GM12872 (cell line): Measurements from ENCODE around the gene BRICD5.

ENCODE experiments used
- CTCF ChIP-seq: IDR thresholded peaks from 3 replicates; pipeline ENCODE4 v1.5.1; 2011; ENCODE audit warnings: low read depth, mild to moderate bottlenecking, low read length, moderate library complexity; ENCODE audit not compliant: insufficient read depth

Gene BRICD5

DNA sequence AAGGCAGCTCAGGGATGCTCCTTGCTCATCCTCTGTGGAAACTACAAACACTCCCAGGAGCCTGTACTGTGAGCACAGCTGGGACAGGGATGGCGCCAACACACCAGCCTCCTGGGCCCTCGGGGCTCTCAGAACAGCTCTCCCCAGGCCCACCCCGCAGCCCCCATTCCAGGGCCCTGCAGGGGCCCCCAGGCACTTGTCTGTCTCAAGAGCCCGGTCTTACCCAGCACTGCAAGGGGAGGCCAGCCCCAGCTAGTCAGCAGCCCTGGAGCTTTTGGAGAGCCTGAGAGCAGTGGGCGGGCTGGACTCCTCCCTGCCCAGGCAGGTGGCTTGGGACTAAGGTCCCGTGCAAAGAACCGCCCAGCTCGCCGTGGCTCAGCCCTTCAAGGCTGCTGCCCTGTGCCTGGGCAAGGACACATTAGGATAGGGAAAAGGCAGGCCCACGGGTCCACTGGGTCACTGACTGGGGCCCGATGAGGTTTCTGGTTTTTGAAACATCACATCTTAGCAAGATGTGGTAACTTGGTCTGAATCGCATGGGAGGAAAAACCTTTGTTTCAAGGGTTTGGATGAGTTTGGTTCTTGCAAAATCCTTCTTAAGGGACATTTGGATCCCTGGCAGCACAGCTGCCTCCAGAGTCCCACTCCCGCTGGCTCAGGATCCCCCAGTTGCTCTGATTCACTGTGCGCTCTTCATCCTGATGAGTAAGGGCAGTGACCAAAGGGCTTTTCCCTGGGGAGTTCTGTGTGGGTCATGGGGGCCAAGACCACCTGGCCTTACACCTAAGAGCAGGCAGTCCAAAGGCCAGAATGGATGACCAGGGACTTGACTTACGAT, 28.4 kb upstream of the BRICD5 start:
- no peak for TF ChIP-seq CTCF

- no peak for TF ChIP-seq CTCF
These were observed 27.6 kb upstream of the BRICD5 start for GRCh38 chr16:2238150-2238837.

- no peak for TF ChIP-seq CTCF
These were observed 27.0 kb upstream of the BRICD5 start for GRCh38 chr16:2237493-2238149.

DNA sequence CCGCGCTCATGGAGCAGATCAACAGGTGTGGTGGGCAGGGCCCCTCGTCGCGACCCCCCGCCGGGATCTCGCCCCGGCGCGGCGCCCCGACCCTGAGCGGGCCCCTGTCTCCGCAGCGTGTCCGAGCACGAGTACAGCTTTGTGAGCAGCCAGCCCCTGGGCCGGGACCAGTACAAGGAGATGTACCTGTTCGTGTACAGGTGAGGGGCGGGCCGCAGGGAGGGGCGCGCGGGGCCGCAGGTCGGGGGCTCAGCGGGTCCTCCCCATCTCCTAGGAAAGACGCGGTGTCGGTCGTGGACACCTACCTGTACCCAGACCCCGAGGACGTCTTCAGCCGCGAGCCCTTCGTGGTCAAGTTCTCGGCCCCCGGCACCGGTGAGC, 26.4 kb upstream of the BRICD5 start:
- no peak for TF ChIP-seq CTCF

DNA sequence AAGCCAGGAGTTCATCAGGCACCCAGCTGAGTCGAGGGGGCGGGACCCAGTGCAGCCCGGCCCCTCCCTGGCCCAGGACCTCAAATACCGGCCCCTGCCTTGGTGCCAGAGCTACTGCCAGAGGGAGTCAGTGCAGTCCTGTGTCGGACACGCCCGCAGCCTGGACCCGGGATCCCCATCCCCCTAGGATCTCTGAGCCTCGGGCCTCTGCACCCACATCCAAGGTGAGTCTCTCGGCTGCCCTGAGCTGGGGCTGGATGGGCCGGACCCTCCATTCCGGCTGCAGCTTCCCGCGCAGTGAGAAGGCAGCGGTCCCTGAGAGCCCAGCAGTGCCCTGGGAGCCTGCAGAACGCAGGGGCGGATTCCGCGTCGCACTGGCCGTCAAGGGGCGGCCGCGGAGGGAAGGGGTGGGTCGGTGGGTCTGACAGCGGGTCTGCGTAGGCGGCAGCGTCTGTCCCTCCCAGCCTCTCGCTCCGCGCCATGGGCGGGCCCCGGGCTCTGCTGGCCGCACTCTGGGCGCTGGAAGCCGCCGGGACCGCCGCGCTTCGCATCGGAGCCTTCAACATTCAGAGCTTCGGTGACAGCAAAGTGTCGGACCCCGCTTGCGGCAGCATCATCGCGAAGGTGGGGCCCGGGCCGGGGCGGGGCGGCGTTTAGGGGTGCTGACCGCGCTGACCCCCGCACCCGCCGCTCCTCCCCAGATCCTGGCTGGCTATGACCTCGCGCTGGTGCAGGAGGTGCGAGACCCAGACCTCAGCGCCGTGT, 25.9 kb upstream of the BRICD5 start, which contains the start of gene DNASE1L2:
TSS of gene DNASE1L2 (plus strand) at position 108 of the 765 bp plus-strand sequence. CDS start at position 481, 373 bp downstream.
- TF ChIP-seq CTCF: no peak

- no peak for TF ChIP-seq CTCF
These were observed 25.2 kb upstream of the BRICD5 start for GRCh38 chr16:2235695-2236336.
